HEK293T (cell line): ENCODE measurements around the gene VWC2.

Source experiments
- BHLHE40 ChIP-seq: fragments of 450-650 bp; IDR thresholded peaks from 2 replicates; pipeline ENCODE4 v1.6.1; 2016; ENCODE audit warnings: mild to moderate bottlenecking, moderate library complexity, borderline replicate concordance
- ELF4 ChIP-seq: fragments of 450-650 bp; IDR thresholded peaks from 2 replicates; pipeline ENCODE4 v1.6.1; 2017; ENCODE audit warnings: antibody characterized with exemption
- FOXM1 ChIP-seq: fragments of 450-650 bp; IDR thresholded peaks from 2 replicates; pipeline ENCODE4 v1.6.1; 2017; ENCODE audit warnings: mild to moderate bottlenecking, borderline replicate concordance
- HDGF ChIP-seq: fragments of 450-650 bp; IDR thresholded peaks from 2 replicates; pipeline ENCODE4 v1.6.1; 2017; ENCODE audit warnings: antibody characterized with exemption, borderline replicate concordance
- NFRKB ChIP-seq: fragments of 450-650 bp; IDR thresholded peaks from 2 replicates; pipeline ENCODE4 v1.6.1; 2016; ENCODE audit warnings: mild to moderate bottlenecking, moderate library complexity
- SP1 ChIP-seq: fragments of 450-650 bp; IDR thresholded peaks from 2 replicates; pipeline ENCODE4 v1.6.1; 2017
- ZNF384 ChIP-seq: fragments of 450-650 bp; IDR thresholded peaks from 2 replicates; pipeline ENCODE4 v1.6.1; 2016

DNA sequence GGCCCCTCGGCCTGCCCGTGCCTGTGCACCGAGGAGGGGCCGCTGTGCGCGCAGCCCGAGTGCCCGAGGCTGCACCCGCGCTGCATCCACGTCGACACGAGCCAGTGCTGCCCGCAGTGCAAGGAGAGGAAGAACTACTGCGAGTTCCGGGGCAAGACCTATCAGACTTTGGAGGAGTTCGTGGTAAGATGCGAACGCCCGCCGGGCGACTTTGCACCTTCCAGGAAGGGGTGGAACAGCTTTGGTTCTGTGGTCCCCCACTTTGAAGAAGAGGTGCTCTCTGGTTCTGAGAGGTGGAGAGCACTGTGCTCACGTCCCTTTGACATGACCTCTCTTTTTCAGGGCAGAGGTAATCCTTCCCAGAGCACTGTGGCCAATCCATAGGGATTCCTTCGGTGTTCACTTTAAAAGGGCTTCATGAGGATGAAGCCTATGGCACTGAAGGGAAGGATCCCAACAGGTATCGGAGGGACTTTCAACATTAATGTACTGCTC, 2.6 kb downstream of the VWC2 start:
- TF ChIP-seq FOXM1 (no peak), SP1 (no peak), BHLHE40 (no peak), ELF4 (no peak), HDGF (no peak), ZNF384 (no peak), NFRKB (no peak)
